ENCODE data around the gene SPTLC3. TPM values are rescaled to one million over a fixed set of nuclear protein-coding genes. Genes with fewer than 3 reads are reported as not detected.

SPTLC3 gene
- polyA plus RNA-seq, 3 donors = 0.01 TPM; not detected in 2

GRCh38 chr20:12966468-12967085 is 42.2 kb upstream of the SPTLC3 start:
- Histone ChIP-seq H3K4me3 (replicated peaks in 1 of 3; ENCODE audit: low read depth in 2 of 3, low read length in 3 of 3) (no peak overlapping the region), H3K4me2 (replicated peaks; ENCODE audit: extremely low read depth, low read length, poor library complexity, severe bottlenecking) (no peak overlapping the region), H3K36me3 (replicated peaks in 1 of 2; ENCODE audit: control insufficient read depth in 1 of 2, insufficient read depth in 2 of 2, low read length in 2 of 2) (no peaks in the 10 kb centered on the region), H3K9me3 (replicated peaks in 1 of 2; ENCODE audit: control insufficient read depth in 1 of 2, insufficient read depth in 1 of 2, low read length in 2 of 2) (no peaks in the 10 kb centered on the region), H3K9ac (ENCODE audit: insufficient read depth, low read length, poor library complexity, severe bottlenecking) (no peak overlapping the region), H4K20me1 (ENCODE audit: insufficient read depth, low read length) (no peaks in the 10 kb centered on the region), H2AFZ (ENCODE audit: insufficient read depth, low read depth, low read length, poor library complexity, severe bottlenecking) (no peak overlapping the region), H3K4me1 (ENCODE audit: control insufficient read depth in 1 of 2, insufficient read depth in 2 of 2, low read length in 2 of 2) (no peaks in the 10 kb centered on the region), H3K27ac (ENCODE audit: low read depth in 1 of 2, low read length in 2 of 2) (no peak overlapping the region), H3K27me3 (ENCODE audit: control insufficient read depth in 2 of 2, insufficient read depth in 2 of 2, low read length in 2 of 2) (no peaks in the 10 kb centered on the region), H3K79me2 (ENCODE audit: insufficient read depth, low read length) (no peaks in the 10 kb centered on the region)
- TF ChIP-seq CTCF (IDR thresholded peaks at IDR 0.05) = no peak
- H3K36me3 Mint-ChIP-seq = no peaks in the 10 kb centered on the region
- peaks cover 0 to 2% (median 0%) of the 10 kb centered on the region in 3 donors for H3K27me3 Mint-ChIP-seq (ENCODE audit: low read depth in 3 of 3)
- intact Hi-C loops (cut with micrococcal nuclease) = no loop called here
- no peak for DNase-seq
- H3K4me1 Mint-ChIP-seq = no peaks in the 10 kb centered on the region
- no CpG with 5 or more reads among the region's 1 CpG for WGBS (ENCODE audit: insufficient coverage)
- H3K9me3 Mint-ChIP-seq = peaks cover 0 to 3% (median 1%) of the 10 kb centered on the region in 7 donors
- H3K4me3 Mint-ChIP-seq = no peak overlapping the region
- no peak overlapping the region for H3K27ac Mint-ChIP-seq

- Histone ChIP-seq H2AFZ (ENCODE audit: insufficient read depth, low read depth, low read length, poor library complexity, severe bottlenecking) (no peak overlapping the region), H3K9me3 (replicated peaks in 1 of 2; ENCODE audit: control insufficient read depth in 1 of 2, insufficient read depth in 1 of 2, low read length in 2 of 2) (no peaks in the 10 kb centered on the region), H3K4me2 (replicated peaks; ENCODE audit: extremely low read depth, low read length, poor library complexity, severe bottlenecking) (no peak overlapping the region), H3K27me3 (ENCODE audit: control insufficient read depth in 2 of 2, insufficient read depth in 2 of 2, low read length in 2 of 2) (no peaks in the 10 kb centered on the region), H3K4me3 (replicated peaks in 1 of 3; ENCODE audit: low read depth in 2 of 3, low read length in 3 of 3) (no peak overlapping the region), H3K9ac (ENCODE audit: insufficient read depth, low read length, poor library complexity, severe bottlenecking) (no peak overlapping the region), H4K20me1 (ENCODE audit: insufficient read depth, low read length) (no peaks in the 10 kb centered on the region), H3K27ac (ENCODE audit: low read depth in 1 of 2, low read length in 2 of 2) (no peak overlapping the region), H3K79me2 (ENCODE audit: insufficient read depth, low read length) (no peaks in the 10 kb centered on the region), H3K4me1 (ENCODE audit: control insufficient read depth in 1 of 2, insufficient read depth in 2 of 2, low read length in 2 of 2) (no peaks in the 10 kb centered on the region), H3K36me3 (replicated peaks in 1 of 2; ENCODE audit: control insufficient read depth in 1 of 2, insufficient read depth in 2 of 2, low read length in 2 of 2) (no peaks in the 10 kb centered on the region)
- Mint-ChIP-seq H3K4me3 (no peak overlapping the region), H3K27me3 (ENCODE audit: low read depth in 3 of 3) (peaks cover 0 to 2% (median 0%) of the 10 kb centered on the region in 3 donors), H3K27ac (no peak overlapping the region), H3K36me3 (no peaks in the 10 kb centered on the region), H3K4me1 (no peaks in the 10 kb centered on the region), H3K9me3 (peaks cover 0 to 3% (median 1%) of the 10 kb centered on the region in 7 donors)
- DNase-seq = no peak
- no peak for TF ChIP-seq CTCF (IDR thresholded peaks at IDR 0.05)
- intact Hi-C loops (cut with micrococcal nuclease) = no loop called here
Measured at GRCh38 chr20:12967932-12968331, 40.8 kb upstream of the SPTLC3 start.

All from CD14-positive monocyte (primary cell).